ENCODE results near the gene ELOVL6.

DNA sequence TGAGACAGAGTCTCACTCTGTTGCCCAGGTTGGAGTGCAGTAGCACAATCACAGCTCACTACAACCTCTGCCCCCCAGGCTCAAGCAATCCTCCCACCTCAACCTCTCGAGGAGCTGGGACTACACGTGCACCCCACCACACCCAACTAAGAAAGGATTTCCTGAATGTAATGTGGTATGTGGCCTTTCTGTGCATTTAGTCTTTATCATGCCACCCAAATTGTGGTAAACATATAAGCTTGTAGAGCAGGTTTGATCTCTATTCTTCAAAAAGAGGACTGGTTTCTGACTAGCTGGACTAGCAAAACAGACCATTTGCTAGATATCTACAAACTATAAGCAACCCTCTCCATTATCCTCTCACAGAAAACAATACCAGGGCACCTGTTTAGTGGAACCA is 33.6 kb downstream of the ELOVL6 start:
- TF ChIP-seq POLR2A (IDR thresholded peaks at IDR 0.05) = no peak
- TF ChIP-seq, protein P1, sequence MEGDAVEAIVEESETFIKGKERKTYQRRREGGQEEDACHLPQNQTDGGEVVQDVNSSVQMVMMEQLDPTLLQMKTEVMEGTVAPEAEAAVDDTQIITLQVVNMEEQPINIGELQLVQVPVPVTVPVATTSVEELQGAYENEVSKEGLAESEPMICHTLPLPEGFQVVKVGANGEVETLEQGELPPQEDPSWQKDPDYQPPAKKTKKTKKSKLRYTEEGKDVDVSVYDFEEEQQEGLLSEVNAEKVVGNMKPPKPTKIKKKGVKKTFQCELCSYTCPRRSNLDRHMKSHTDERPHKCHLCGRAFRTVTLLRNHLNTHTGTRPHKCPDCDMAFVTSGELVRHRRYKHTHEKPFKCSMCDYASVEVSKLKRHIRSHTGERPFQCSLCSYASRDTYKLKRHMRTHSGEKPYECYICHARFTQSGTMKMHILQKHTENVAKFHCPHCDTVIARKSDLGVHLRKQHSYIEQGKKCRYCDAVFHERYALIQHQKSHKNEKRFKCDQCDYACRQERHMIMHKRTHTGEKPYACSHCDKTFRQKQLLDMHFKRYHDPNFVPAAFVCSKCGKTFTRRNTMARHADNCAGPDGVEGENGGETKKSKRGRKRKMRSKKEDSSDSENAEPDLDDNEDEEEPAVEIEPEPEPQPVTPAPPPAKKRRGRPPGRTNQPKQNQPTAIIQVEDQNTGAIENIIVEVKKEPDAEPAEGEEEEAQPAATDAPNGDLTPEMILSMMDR (IDR thresholded peaks at IDR 0.05) = no peak

Data from testis (tissue), 2 donors.